IPS-11a (cell line): Measurements from ENCODE around the gene TMSB4X.
"Not testable (repeated sequence)": the region's sequence is repeated elsewhere in the genome, so short reads cannot be mapped to it uniquely, and the experiment has no call there.

Experiments
- H3K4me3 ChIP-seq: one replicate; pipeline ENCODE4 v1.5.1; 2013; ENCODE audit warnings: low read depth, low read length, control low read depth

TMSB4X gene

DNA sequence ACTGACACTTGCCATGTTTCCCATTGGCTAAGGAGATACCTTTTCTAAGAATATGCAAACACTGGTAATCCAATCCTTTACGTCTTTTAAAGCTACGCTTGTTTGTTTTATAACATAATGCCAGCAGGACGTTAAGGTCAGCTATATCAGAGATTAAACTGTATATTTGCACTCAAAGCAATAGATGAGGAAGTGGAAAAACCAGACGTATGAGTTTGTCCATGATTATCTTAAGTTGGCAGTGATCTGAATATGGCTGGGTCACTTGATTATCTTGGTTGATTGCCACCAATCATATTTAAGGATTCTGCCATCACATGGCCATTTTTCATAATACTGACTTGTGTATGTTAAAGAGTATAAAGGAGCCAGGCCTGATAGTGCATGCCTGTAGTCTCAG lies 19.4 kb downstream of the TMSB4X start:
- H3K4me3 ChIP-seq = no peak overlapping the region

- no peak overlapping the region for H3K4me3 ChIP-seq
These were observed 22.1 kb downstream of the TMSB4X start for GRCh38 chrX:12996934-12997435.

DNA sequence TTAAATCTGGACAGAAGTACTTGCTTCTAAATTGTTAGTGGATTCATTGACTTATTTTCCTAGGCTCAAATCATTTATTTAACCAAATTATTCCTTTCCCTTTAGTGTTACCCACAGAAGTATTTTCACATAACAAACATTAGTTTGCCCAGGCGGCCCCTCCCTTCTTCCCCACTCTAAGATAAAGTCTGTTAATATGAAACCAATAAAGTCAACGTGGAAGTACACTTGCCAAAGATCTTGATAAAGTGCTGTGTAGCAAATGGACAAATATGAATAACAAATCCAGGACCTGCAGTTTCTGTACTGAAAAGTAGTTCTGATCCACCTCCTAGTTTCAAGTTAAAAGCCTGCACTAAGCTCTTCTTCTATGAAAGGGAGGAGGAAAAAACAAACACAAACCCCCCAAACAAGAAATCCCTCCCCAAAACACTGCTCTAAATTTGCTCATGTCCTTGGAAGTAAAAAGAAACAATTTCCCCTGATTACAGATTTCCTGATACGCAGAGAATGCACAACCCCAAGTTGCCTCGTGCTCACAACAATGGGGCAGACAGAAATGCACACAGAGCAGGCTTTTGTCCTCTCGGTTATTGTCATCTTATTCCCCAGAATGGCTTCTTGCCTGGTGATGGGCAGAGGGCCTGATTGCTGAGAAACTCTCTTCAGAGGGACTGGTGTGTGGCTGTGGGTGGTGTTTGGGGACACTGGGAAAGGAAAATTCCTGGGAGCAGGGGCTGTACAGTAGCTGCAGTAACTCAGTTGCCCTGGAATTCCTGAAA lies 23.2 kb downstream of the TMSB4X start:
- no peak overlapping the region for H3K4me3 ChIP-seq

DNA sequence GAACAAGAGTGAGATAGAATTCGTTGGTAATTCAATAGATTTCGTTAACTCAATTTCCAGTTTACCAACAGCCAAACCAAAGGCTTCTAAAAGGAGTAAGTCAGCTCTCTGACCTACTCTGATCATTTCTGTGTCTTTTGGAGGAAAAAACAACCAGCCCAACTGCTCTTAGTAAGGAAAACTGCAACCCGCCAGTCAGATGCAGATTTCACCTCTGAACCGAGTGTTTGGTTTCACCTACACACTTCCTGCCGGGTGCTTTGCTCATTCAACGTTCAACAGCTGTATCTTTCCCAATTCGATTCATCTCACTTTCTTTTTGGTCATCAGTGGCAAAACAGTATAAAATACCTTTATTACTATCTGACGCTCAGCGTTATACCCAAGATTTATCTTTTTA lies 24.5 kb downstream of the TMSB4X start:
- H3K4me3 ChIP-seq = no peak overlapping the region

- no peak overlapping the region for H3K4me3 ChIP-seq
These were observed 25.4 kb downstream of the TMSB4X start for GRCh38 chrX:13000301-13000811.

DNA sequence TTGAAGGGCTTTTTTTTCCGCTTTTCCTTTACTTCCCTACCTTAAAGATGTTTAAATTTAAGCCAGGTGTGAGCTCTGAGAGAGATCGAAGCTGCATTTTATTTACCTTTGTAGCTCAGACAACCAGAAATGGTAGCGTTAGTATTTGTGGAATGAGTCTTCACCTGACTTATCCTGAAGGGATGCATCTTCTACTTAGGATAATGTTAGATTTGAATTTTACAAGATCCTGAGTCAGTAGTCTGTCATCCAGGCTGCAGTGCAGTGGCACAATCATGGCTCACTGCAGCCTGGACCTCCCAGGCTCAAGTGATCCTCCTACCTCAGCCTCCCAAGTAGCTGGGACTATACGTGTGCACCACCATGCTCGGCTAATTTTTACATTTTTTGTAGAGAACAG lies 26.2 kb downstream of the TMSB4X start:
- no peak overlapping the region for H3K4me3 ChIP-seq

DNA sequence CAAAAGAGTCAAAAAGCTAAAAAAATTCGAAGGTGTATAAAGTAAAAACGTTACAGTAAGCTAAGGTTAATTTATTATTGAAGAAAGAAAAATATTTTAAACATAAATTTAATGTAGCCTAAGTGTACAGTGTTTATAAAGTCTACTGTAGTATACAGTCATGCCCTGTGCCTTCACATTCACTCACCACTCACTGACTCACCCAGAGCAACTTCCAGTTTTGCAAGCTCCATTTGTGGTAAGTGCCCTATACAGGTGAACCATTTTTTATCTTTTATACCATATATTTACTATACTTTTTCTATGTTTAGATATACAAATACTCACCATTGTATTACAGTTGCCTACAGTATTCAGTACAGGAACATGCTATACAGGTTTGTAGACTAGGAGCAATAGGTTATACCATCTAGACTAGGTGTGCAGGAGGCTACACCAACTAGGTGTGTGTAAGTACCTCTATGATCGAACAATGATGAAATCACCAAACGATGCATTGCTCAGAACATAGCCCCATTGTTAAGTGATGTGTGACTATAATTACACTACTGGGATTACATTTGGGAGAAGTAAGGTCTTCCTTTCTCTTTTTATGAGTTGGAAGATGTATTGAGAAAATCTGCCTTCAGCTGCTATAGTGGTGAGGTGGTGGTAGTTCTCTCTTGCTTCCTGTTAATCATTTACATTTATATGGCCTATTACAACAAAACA lies 27.2 kb downstream of the TMSB4X start:
- H3K4me3 ChIP-seq = no peak overlapping the region

- no peak overlapping the region for H3K4me3 ChIP-seq
These were observed 31.0 kb downstream of the TMSB4X start for GRCh38 chrX:13005661-13006473.

- H3K4me3 ChIP-seq = no peak overlapping the region
These were observed 32.7 kb downstream of the TMSB4X start for GRCh38 chrX:13007519-13008188.

- H3K4me3 ChIP-seq = no peak overlapping the region
These were observed 33.3 kb downstream of the TMSB4X start for GRCh38 chrX:13008189-13008533.

DNA sequence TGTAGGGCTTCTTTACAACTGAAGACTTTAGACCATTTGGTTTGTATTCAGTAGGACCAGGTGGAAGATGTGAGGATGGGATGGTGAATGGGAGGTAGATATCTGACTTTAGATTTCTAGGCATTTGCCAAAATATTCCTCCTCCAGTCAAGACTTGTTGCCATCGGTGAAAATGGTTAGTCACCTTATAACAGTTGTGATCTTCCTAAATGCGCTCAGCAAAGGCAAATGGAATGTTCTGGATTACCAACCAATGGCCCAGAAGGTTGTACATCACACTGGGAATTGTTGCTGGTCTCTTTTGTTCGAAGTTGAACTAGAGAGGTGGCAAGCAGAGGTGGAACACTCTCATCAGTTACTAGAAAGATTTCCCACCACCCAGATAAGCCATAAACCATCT lies 33.9 kb downstream of the TMSB4X start:
- no peak overlapping the region for H3K4me3 ChIP-seq

- H3K4me3 ChIP-seq = no peak overlapping the region
These were observed 34.4 kb downstream of the TMSB4X start for GRCh38 chrX:13009273-13009672.

GRCh38 chrX:13009844-13010243 lies 34.9 kb downstream of the TMSB4X start:
- no peak overlapping the region for H3K4me3 ChIP-seq

DNA sequence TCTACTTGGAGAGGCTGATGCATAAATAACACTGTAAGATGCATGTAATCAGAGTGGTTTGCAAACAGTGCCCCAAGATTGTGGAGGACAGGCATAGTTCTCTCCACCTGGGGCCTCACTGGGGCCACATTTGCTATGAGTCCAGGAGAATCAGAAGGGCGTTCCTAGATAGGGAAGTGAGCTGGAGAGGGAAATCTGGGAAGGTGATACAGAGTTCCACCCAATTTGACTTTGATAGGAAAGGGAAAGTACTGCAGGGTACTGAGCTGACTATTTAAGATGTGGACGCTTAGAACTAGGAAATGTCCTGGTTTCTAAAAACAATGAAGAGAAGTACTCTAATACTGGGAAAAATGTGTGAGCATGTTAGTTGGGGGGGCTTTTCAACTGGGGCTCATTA lies 35.6 kb downstream of the TMSB4X start:
- H3K4me3 ChIP-seq = no peak overlapping the region

DNA sequence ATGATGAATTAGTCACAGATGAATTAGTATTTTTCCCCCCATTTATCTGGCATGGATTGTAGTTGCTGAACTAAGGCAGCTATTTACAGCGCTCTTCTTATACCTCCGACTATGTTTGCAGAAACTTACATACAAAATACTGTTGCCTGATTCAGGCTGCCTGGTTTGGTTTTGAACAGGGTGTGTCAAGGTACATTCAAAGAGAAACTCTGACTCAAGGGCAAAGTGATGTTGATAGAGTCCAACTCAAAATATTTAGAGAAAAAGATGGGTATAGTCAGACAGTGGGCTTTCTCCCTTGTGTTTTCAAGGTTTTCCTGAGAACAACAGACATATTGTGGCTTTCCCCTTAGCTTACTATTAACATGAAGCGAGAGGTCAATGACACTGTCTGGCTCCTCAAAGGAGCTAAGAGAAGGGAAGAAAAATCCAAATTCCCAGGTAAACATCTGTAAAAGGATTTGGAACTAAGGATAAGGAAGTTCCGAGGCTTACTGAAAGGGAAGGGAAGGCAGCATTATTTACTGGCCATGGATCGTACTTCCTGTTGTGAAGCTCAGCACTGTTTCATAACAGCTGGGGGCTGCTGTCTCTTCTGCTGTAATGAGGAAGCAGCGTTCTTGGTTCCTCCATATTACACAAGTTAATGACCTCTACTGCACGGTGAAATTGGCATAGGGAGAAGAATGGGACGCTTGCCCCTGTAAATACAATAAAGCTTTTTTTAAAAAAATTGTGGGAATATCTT lies 38.6 kb downstream of the TMSB4X start:
- H3K4me3 ChIP-seq = no peak overlapping the region

DNA sequence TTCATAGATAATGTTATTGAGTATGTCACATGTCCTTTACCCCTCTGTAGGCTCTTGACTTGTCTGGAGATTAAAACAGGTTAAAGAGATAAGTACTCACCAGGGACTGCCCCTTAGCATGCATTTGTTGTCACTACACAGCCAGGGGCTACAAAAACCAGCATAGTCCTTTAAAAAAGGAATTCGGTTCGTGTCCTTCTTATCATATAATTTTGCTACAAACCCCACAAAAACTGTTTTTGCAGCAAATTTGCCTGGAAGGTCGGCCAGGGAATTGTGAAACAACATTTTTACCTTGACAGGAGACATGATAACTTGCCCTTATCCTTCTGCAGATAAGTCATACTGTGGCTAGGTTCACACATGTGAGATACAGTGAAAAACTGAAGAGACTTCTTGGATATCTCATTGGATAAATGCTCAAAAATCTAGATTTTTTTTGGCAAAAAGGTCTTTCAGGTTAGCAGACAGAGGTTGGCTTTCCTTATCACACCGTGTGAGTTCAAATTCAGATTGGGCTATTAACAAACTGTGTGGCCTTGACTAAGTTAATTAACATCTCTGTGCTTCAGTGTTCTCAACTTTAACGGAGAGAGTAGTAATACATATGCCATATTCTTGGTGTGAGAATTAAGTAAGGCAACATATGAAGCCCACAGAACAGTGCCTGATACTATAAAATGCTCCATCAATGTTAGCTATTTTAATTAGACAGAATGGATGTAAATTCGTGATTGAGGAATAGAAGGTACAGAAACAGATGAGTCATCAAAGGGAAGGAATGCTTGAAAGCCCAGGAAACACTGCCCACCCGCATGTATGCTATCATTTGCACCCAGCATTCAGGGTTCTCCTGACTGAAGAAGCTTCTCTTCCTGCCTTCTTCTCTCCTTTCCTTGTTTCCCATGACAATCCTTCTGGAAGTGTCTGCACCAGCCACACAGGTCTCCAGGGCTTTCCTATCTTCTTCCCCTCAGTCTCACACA lies 39.5 kb downstream of the TMSB4X start:
- no peak overlapping the region for H3K4me3 ChIP-seq

DNA sequence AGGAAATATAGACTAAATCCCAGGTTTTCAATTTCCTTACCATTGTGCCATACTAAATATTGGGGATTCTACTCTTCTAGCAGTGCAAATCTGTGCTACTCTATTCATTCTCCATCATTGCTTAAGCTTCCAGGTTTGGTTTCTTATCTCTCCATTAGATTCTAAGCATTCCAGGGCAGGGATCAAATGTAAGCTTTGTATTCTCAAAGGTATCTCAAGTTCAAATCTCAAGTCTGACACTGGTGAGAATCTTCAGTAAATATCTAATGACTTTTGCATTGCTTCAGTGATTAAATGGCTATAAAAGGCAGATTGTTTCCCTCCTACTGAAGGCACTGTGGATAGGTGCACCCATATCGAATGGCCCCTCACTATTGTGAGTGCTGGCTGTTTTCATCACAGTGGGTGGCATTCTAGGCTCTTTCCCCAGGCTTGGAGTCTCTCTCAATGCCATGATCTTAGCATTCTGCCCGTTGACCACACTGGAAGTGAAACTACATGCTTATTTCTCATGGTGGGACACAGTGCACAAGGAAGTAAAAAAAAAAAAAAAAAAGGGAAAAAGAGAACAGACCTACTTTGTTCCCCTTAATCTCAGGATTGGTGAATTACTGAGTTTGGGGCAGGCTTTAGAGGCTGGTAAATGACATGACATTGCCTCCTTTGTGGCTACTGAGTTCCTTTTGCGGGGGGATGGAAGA lies 40.8 kb downstream of the TMSB4X start:
- no peak overlapping the region for H3K4me3 ChIP-seq

DNA sequence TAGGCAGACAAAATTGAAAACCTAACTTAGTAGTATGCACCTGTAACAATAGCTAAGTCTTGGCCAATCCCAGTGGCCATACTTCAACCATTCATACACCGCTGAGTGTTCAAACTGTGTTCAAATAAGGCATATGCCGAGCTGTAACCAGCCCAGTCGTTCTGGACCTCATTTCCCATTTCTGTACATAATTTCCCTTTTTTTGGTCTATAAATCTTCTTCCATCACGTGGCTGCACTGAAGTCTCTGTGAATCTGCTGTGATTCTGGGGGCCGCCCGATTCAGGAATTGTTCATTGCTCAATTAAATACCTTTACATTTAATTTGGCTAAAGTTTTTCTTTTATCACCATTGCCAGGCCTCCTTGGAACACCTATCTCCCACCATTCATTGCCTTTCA lies 41.8 kb downstream of the TMSB4X start:
- not testable (repeated sequence) for H3K4me3 ChIP-seq
